ENCODE data around the gene SPACA4.

- TF ChIP-seq CTCF (IDR thresholded peaks at IDR 0.05 in 2 of 3, conservative IDR thresholded peaks at IDR 0.05 in 1 of 3; ENCODE audit: insufficient read depth in 2 of 3, low read depth in 1 of 3, low read length in 3 of 3) (no peak), EP300 (IDR thresholded peaks at IDR 0.05; ENCODE audit: low read length) (no peak), NBN (IDR thresholded peaks at IDR 0.05; ENCODE audit: low read depth) (no peak), ATF7 (IDR thresholded peaks at IDR 0.05) (no peak), OTX1 (CRISPR knock-in tag; IDR thresholded peaks at IDR 0.05) (no peak), ZC3H4 (CRISPR knock-in tag; IDR thresholded peaks at IDR 0.05; ENCODE audit: borderline replicate concordance) (no peak), ZNF407 (IDR thresholded peaks at IDR 0.05; ENCODE audit: low read depth) (no peak), MAFK (IDR thresholded peaks at IDR 0.05; ENCODE audit: low read length) (no peak), ZNF318 (IDR thresholded peaks at IDR 0.05; ENCODE audit: borderline replicate concordance in 1 of 2, low read depth in 1 of 2) (no peak), ZNF561 (CRISPR knock-in tag; conservative IDR thresholded peaks at IDR 0.05) (no peak), YY1 (IDR thresholded peaks at IDR 0.05; ENCODE audit: borderline replicate concordance in 1 of 3, control insufficient read depth in 1 of 3, extremely low read depth in 1 of 3, insufficient read depth in 3 of 3, insufficient read length in 1 of 3, insufficient replicate concordance in 2 of 3, low read depth in 1 of 3, low read length in 2 of 3) (no peak), ARID3B (CRISPR knock-in tag; IDR thresholded peaks at IDR 0.05; ENCODE audit: borderline replicate concordance) (no peak), ZNF384 (IDR thresholded peaks at IDR 0.05; ENCODE audit: low read depth, low read length) (no peak)
These were observed 7.4 kb downstream of the SPACA4 start for GRCh38 chr19:48613852-48614435.
